Measurements from ENCODE around the gene GAS6.

Gene GAS6

DNA sequence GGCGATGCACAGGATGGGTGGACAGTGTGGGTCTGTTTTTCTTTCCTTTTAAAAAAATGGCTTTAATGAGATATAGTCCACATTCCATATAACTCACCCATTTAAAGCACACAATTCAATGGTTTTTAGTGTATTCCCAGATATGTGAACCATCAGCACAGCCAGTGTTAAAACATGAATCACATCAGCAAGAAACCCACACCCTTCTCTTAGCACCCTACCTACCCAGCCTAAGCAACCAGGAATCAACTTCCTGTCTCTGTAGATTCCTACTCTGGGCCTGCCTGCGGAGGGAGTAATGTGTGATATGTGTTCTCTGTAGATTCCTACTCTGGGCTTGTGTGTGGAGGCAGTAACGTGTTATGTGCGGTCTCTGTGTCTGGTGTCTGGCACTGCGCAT is 92.9 kb downstream of the GAS6 start:
- DNase-seq (ENCODE audit: low spot score) = no peak

All from germinal center (tissue), 1 donor.